ENCODE results near the gene TTLL11.
A peak's percentile ranks its signal among the peaks of the same experiment; 100 is the strongest.

TTLL11 gene

GRCh38 chr9:121955649-121956048, 137.5 kb downstream of the TTLL11 start:
- Histone ChIP-seq H3K36me3 (ENCODE audit: insufficient read depth, low read length) (no peaks in the 10 kb centered on the region), H3K9me2 (replicated peaks; ENCODE audit: low read depth, low read length) (no peaks in the 10 kb centered on the region), H4K20me1 (ENCODE audit: insufficient read depth, low read length, poor library complexity, severe bottlenecking) (peaks cover 25% of the 10 kb centered on the region), H3K4me3 (ENCODE audit: low read length, poor library complexity, severe bottlenecking) (no peak overlapping the region), H3K9me3 (ENCODE audit: insufficient read depth, low read depth, low read length) (no peaks in the 10 kb centered on the region), H3K4me2 (ENCODE audit: low read depth, low read length, poor library complexity, severe bottlenecking) (peak overlapping the region; percentile 56), H3K79me2 (ENCODE audit: insufficient read depth, low read length) (peaks cover 92% of the 10 kb centered on the region), H3K4me1 (ENCODE audit: insufficient read depth, low read length, poor library complexity, severe bottlenecking) (peaks cover 77% of the 10 kb centered on the region), H3K27me3 (ENCODE audit: insufficient read depth, low read length, poor library complexity, severe bottlenecking) (no peaks in the 10 kb centered on the region), H3K9ac (ENCODE audit: low read depth, low read length, poor library complexity, severe bottlenecking) (no peak overlapping the region), H3F3A (ENCODE audit: low read depth) (no peaks in the 10 kb centered on the region), H2AFZ (ENCODE audit: low read length) (no peak overlapping the region)
- TF ChIP-seq EZH2phosphoT487 (IDR thresholded peaks at IDR 0.05; ENCODE audit: borderline replicate concordance) (no peak), CTCF (conservative IDR thresholded peaks at IDR 0.05; ENCODE audit: low read length) (no peak)

GRCh38 chr9:121954477-121955140, 138.5 kb downstream of the TTLL11 start:
- H3K36me3 ChIP-seq (ENCODE audit: insufficient read depth, low read length), result no peaks in the 10 kb centered on the region
- no peaks in the 10 kb centered on the region for H3K9me3 ChIP-seq (ENCODE audit: insufficient read depth, low read depth, low read length)
- H3F3A ChIP-seq (ENCODE audit: low read depth), result no peaks in the 10 kb centered on the region
- H3K79me2 ChIP-seq (ENCODE audit: insufficient read depth, low read length), result peaks cover 88% of the 10 kb centered on the region
- H3K4me1 ChIP-seq (ENCODE audit: insufficient read depth, low read length, poor library complexity, severe bottlenecking), result peaks cover 67% of the 10 kb centered on the region
- H2AFZ ChIP-seq (ENCODE audit: low read length), result no peak overlapping the region
- H3K27me3 ChIP-seq (ENCODE audit: insufficient read depth, low read length, poor library complexity, severe bottlenecking), result no peaks in the 10 kb centered on the region
- peaks cover 26% of the 10 kb centered on the region for H4K20me1 ChIP-seq (ENCODE audit: insufficient read depth, low read length, poor library complexity, severe bottlenecking)
- no peaks in the 10 kb centered on the region for H3K9me2 ChIP-seq (replicated peaks; ENCODE audit: low read depth, low read length)
- no peak for TF ChIP-seq CTCF (conservative IDR thresholded peaks at IDR 0.05; ENCODE audit: low read length)
- TF ChIP-seq EZH2phosphoT487 (IDR thresholded peaks at IDR 0.05; ENCODE audit: borderline replicate concordance), result no peak
- peak overlapping the region; percentile 56 for H3K4me2 ChIP-seq (ENCODE audit: low read depth, low read length, poor library complexity, severe bottlenecking)
- H3K4me3 ChIP-seq (ENCODE audit: low read length, poor library complexity, severe bottlenecking), result peak overlapping the region; percentile 36
- H3K9ac ChIP-seq (ENCODE audit: low read depth, low read length, poor library complexity, severe bottlenecking), result peak overlapping the region; percentile 17

DNA sequence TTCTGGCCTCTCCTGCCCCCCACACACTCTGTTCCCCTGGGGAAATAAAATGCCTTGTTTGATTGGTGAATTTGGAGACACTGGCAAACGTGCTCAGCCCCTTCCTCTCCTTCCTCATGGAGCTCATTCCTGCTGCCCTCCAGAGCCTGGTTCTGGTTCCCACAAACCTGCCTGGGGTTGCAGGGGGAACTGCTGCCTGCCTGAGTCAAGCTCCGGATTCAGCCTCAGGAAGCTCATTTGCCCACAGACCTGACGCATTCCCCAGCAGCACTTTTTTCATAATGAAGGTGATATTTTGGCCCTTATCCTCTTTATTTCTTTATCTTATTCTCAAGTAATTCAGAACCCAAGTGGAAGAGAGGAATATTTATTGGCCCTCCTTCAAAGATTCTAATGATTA, 140.5 kb downstream of the TTLL11 start:
- no peaks in the 10 kb centered on the region for H3K36me3 ChIP-seq (ENCODE audit: insufficient read depth, low read length)
- H2AFZ ChIP-seq (ENCODE audit: low read length), result no peak overlapping the region
- no peaks in the 10 kb centered on the region for H3K27me3 ChIP-seq (ENCODE audit: insufficient read depth, low read length, poor library complexity, severe bottlenecking)
- no peak for TF ChIP-seq EZH2phosphoT487 (IDR thresholded peaks at IDR 0.05; ENCODE audit: borderline replicate concordance)
- no peak for TF ChIP-seq CTCF (conservative IDR thresholded peaks at IDR 0.05; ENCODE audit: low read length)
- H3K9me3 ChIP-seq (ENCODE audit: insufficient read depth, low read depth, low read length), result no peaks in the 10 kb centered on the region
- peaks cover 84% of the 10 kb centered on the region for H3K79me2 ChIP-seq (ENCODE audit: insufficient read depth, low read length)
- no peaks in the 10 kb centered on the region for H3F3A ChIP-seq (ENCODE audit: low read depth)
- peaks cover 47% of the 10 kb centered on the region for H3K4me1 ChIP-seq (ENCODE audit: insufficient read depth, low read length, poor library complexity, severe bottlenecking)
- H3K9ac ChIP-seq (ENCODE audit: low read depth, low read length, poor library complexity, severe bottlenecking), result no peak overlapping the region
- no peak overlapping the region for H3K4me2 ChIP-seq (ENCODE audit: low read depth, low read length, poor library complexity, severe bottlenecking)
- no peak overlapping the region for H3K4me3 ChIP-seq (ENCODE audit: low read length, poor library complexity, severe bottlenecking)
- H4K20me1 ChIP-seq (ENCODE audit: insufficient read depth, low read length, poor library complexity, severe bottlenecking), result peaks cover 25% of the 10 kb centered on the region
- no peaks in the 10 kb centered on the region for H3K9me2 ChIP-seq (replicated peaks; ENCODE audit: low read depth, low read length)

Data from Loucy (cell line).